Activated CD4-positive, alpha-beta T cell treated with anti-CD3 and anti-CD28 coated beads, Interleukin-2, amount 10 ng/mL, durations not matched to agents 24 days and 14 days (primary cell): Measurements from ENCODE around the gene GDE1. TPM values are rescaled to one million over a fixed set of nuclear protein-coding genes. Genes with fewer than 3 reads are reported as not detected.

Source experiments
- DNase-seq: peaks from one replicate; pipeline ENCODE4 v3.0.0; 2022
- H3K27ac Mint-ChIP-seq: one replicate; pipeline ENCODE4 v1.8.0; 2022; ENCODE audit warnings: mild to moderate bottlenecking, mixed read lengths
- H3K27me3 Mint-ChIP-seq: one replicate; pipeline ENCODE4 v1.8.0; 2022; ENCODE audit warnings: mixed read lengths
- H3K36me3 Mint-ChIP-seq: one replicate; pipeline ENCODE4 v1.8.0; 2022; ENCODE audit warnings: low read depth, mild to moderate bottlenecking, mixed read lengths
- H3K4me1 Mint-ChIP-seq: one replicate; pipeline ENCODE4 v1.8.0; 2021; ENCODE audit warnings: mixed read lengths
- H3K4me3 Mint-ChIP-seq: one replicate; pipeline ENCODE4 v1.8.0; 2022; ENCODE audit warnings: mild to moderate bottlenecking, moderate library complexity, mixed read lengths
- H3K9me3 Mint-ChIP-seq: one replicate; pipeline ENCODE4 v1.8.0; 2021; ENCODE audit warnings: mixed read lengths
- intact Hi-C: fragments of 100-400 bp; cut with micrococcal nuclease; formaldehyde crosslinking; loops from one replicate; pipeline ENCODE4 v1.15.1; 2023
- total RNA-seq: library from RNA; stranded (reverse); gene quantifications from 2 replicates; pipeline ENCODE4 v1.2.3, GENCODE V29; 2022

The GDE1 gene
- total RNA-seq, 1 donor from 2014 or later, result 25.2 TPM

DNA sequence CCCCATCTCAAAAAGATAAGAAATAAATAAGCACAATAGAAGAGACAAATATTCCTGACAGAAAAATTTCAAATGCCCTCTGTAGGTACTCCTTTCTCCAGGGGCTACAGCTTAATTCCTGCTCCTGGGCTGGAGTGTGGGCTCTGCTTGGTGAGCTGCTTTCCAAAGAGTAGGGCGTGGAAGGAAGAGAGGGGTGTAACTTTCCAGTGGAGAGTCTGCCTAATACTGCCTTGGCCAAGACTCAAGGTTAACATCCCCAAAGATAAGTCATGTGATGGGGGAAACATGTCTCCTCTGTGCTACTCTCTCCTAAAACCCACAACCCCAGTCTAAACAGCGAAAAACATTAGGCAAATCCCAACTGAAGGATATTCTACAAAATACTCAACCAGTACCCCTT is 61.5 kb downstream of the GDE1 start:
- Mint-ChIP-seq H3K4me1 (no peaks in the 10 kb centered on the region), H3K36me3 (no peaks in the 10 kb centered on the region), H3K27ac (no peak overlapping the region), H3K27me3 (peaks cover 8% of the 10 kb centered on the region), H3K9me3 (no peaks in the 10 kb centered on the region), H3K4me3 (no peak overlapping the region)
- no peak for DNase-seq
- intact Hi-C loops, result no loop called here

DNA sequence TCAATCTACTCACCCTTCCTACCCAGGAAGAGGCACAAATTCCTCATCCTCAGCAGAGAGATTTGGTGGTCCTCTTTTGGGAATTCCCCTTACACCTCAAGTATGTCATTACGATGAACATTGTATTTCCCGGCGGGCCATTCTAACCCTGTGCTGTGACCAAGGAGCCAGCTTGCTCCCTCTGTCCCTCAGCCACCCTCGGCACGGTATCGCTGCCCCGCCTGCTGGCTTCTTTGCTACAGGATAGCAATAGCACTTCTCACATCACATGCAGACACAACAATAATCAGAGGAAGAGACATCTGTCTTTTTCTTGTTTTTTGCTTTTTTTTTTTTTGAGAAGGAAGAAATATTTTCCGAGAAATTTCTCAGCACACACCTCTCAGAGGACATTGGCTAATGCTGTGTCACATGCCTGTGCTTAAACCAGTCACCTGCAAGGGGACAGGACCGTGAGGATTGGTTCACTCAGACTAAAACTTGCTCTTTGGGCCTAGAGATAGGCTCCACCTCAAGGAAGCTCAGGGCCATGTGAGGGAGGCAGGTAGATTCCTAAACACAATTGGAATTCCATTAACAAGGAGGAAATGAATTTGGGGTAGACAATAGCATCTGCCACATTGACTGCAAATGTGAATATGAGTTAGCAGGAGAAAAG is 63.0 kb downstream of the GDE1 start:
- H3K9me3 Mint-ChIP-seq, result no peaks in the 10 kb centered on the region
- H3K27ac Mint-ChIP-seq, result no peak overlapping the region
- peaks cover 8% of the 10 kb centered on the region for H3K27me3 Mint-ChIP-seq
- intact Hi-C loops, result no loop called here
- H3K4me1 Mint-ChIP-seq, result no peaks in the 10 kb centered on the region
- DNase-seq, result no peak
- no peaks in the 10 kb centered on the region for H3K36me3 Mint-ChIP-seq
- H3K4me3 Mint-ChIP-seq, result no peak overlapping the region

Other genes starting within 250 kb of the GDE1 start
- not detected in 2 replicates for gene CLEC19A, start 236.4 kb downstream of the GDE1 start, total RNA-seq
- not detected in 2 replicates for gene TMC5, start 104.2 kb downstream of the GDE1 start, total RNA-seq
- gene CCP110, start 1.8 kb upstream of the GDE1 start, total RNA-seq, result 25.4 and 31.7 TPM in 2 replicates
- gene VPS35L, start 33.6 kb upstream of the GDE1 start, total RNA-seq, result 37.8 and 41.9 TPM in 2 replicates
- 36.9 and 37.0 TPM in 2 replicates for gene KNOP1, start 196.1 kb upstream of the GDE1 start, total RNA-seq
- gene IQCK, start 196.2 kb upstream of the GDE1 start, total RNA-seq, result 1.0 and 2.0 TPM in 2 replicates